ENCODE data around the gene CES2.
A peak's percentile ranks its signal among the peaks of the same experiment; 100 is the strongest.
"Not testable (repeated sequence)": the region's sequence is repeated elsewhere in the genome, so short reads cannot be mapped to it uniquely, and the experiment has no call there.

The CES2 gene, protein sequence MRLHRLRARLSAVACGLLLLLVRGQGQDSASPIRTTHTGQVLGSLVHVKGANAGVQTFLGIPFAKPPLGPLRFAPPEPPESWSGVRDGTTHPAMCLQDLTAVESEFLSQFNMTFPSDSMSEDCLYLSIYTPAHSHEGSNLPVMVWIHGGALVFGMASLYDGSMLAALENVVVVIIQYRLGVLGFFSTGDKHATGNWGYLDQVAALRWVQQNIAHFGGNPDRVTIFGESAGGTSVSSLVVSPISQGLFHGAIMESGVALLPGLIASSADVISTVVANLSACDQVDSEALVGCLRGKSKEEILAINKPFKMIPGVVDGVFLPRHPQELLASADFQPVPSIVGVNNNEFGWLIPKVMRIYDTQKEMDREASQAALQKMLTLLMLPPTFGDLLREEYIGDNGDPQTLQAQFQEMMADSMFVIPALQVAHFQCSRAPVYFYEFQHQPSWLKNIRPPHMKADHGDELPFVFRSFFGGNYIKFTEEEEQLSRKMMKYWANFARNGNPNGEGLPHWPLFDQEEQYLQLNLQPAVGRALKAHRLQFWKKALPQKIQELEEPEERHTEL

DNA sequence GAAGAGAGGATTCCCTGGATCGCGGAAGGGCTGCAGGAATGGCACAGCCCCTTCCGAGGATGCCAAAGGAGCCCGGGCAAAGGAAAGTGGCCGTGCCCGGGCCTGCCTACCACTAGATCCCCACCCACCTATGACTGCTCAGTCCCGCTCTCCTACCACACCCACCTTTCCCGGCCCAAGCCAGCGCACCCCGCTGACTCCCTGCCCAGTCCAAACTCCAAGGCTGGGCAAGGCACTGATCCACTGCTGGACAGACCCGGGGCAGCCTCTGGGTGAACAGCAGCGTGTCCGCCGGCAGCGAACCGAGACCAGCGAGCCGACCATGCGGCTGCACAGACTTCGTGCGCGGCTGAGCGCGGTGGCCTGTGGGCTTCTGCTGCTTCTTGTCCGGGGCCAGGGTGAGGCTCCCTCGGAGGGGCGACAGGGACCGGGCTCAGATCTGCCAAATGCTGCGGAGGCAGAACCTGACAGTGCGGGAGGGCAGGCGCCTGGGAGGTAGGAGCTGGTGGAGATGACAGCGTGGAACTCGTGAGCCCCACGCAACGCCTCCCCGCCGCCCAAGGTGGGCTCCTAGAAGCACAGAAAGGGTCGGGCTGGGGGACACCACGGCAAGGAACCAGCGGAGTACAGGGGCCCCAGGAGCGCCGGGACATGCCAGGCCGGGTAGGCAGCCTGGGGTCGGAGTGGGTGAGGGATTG is at the start of gene CES2:
CES2 (plus strand) TSS at position 203 of the 698 bp plus-strand sequence; CDS start at position 323, 120 bp downstream.
- peak; percentile 62 for DNase-seq

GRCh38 chr16:66886321-66886720 is 49.0 kb upstream of the CES2 start:
- DNase-seq: peak; percentile 39

DNA sequence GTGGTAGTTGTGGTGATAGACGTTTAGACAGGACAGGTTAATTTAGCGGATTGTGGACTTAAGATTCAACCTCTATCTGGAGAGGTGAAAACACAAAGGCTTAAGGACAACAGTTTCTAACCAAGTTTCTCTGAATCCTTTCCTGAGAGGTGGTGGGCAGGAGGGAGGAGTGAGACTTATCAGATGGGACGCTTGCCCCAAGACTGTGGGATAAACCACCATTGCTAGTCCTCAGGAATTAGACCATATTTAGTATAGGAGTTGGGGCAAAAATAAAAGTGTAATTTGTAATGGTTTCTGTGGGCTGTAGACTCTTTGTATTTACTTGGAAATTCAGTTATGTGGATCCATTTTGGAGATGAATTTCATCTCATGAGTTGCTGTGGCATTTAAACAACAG is 48.4 kb upstream of the CES2 start:
- DNase-seq: no peak

DNA sequence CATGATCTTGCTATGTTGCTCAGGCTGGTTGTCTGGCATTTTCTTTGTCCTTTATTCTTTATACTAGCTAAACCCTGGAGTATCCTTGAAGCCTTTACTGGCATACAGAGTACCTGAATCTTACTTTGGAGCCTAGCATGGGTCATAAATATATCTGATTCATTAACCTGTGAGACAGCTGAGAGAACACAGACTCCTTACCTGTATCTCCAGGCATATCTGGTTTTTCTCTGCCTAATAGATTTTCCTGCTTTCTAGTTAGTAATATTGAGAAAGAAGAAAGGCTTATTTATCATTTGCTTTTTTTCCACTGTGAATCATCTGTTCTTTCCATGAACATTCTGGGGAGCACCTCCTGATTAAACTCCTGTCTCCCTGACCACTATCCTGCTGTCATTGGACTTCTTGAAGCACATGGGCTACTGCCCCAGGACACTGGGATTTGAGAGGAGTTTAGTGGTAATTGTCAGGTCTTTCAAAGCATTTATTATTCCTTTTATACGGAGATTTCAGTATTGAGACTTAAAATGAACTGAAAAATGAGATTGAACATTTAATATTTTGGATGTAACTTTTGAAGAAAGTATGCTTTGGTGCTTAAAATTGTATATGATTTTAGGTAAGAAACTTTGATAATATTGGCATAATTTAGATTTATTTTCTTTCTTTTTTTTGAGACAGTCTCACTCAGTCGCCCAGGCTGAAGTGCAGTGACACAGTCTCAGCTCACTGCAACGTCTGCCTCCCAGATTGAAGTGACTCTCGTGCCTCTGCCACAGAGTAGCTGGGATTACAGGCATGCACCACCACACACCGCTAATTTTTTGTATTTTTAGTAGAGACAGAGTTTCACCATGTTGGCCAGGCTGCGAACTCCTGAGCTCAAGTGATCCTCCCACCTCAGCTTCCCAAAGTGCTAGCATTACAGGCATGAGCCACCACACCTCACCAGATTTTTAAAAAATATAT is 46.4 kb upstream of the CES2 start:
- no peak for DNase-seq

- DNase-seq: no peak
Observed at GRCh38 chr16:66889622-66890021, 45.7 kb upstream of the CES2 start.

GRCh38 chr16:66890799-66891198 is 44.5 kb upstream of the CES2 start:
- DNase-seq: no peak

DNA sequence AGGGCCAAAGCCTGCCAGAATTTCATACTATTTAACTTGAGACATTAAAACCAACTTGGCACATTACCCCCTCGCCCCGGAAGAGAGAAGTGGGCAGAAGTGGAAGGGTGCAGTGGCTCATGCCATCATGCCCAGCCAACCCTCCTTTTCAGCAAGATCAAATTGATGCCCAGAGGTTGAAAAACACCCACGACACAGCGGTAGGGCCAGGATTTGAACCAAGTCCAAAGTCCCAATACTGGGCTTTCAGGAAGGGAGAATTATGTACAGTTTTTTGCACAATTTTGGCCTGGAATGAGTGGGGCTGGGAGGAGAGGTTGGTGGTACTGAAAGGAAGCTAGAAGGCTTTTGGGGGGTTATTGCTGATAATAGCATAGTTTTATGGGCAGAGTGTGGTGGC is 44.0 kb upstream of the CES2 start:
- DNase-seq: no peak

GRCh38 chr16:66891797-66892196 is 43.5 kb upstream of the CES2 start:
- DNase-seq: no peak

DNA sequence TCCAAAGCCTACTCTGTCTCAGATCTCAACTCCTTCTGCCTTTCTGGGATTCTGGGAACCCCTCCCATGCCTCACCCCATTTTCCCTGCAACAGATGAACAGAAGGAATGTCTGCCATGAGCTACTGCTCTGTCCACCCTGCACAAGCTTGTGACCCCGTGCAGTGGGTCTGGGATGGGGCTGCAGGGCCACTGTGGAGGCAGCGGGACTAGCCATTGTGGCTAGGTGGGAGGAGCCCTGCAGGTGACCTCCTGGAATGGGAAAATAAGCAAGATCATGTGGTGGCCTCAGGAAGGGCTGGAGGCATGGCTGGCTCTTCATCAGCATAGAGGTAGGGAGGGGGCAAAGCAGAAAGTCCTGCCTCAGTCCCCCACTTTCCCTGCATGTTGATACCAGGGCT is 41.3 kb upstream of the CES2 start:
- DNase-seq: no peak

DNA sequence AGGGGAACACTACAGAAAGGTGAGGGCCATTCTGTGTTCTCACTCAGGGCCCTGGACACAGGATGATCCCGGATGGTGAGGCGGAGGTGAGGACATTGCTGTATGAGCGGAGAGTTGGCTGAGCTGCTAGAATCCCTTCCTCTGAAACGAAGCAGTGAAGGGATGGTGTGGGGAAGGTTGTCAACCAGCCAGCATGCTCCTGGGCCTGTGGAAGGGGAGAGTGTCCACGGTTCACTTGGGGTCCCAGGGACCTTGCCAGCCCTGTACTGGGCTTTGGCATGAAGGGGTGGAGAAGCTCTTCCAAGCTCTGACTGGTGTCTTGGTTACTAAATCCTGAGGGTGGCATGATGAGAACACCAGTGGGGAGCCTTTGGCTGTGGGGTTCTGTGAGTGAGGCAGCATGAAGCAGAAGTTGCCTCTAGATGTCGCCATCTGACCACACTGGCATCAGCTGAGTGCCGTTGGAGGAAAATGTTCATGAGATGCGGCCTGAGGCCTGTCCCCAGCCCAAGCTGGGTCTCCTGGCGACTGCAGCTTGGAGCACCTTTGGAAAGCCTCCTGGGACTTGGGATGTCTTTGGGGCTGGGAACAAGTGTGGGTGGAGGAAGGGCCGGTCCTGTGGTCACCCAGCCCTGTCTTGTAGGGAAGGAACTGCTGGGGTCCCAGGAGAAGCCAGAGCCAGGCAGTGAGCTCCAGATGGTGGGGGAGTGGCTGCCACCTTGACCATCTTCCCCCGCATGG is 40.2 kb upstream of the CES2 start:
- DNase-seq: peak; percentile 75

DNA sequence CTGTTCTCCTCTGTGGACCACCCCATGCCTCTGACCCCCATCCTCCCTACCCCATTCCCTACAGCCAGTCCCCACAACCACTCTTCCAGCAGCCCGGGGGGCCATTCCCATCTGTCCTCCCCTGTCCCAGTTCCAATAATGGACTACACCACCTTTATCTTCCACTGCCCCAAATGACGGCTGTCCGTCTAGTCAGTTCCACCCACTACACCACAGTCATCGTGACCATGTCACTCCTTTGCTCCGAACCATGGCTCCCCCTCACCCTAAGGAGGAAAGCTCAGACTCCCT is 39.7 kb upstream of the CES2 start:
- DNase-seq: no peak

GRCh38 chr16:66895999-66896398 is 39.3 kb upstream of the CES2 start:
- DNase-seq: no peak

GRCh38 chr16:66896682-66897081 is 38.6 kb upstream of the CES2 start:
- DNase-seq: not testable (repeated sequence)

DNA sequence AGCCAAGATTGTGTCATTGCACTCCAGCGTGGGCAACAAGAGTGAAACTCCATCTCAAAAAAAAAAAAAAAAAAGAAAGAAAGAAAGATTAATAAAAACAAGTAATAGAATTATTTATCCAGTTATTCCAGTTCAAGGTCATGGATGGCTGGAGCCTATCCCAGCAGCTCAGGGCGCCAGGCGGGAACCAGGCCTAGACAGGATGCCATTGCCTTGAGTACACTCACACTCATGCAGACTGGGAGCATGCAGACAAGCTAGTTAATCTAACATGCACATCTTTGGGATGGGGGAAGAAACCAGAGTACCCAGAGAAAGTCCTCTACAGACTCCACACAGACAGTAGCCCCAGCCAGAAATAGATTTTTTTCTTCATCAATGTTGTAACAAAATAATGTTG is 37.1 kb upstream of the CES2 start:
- peak; percentile 49 for DNase-seq

DNA sequence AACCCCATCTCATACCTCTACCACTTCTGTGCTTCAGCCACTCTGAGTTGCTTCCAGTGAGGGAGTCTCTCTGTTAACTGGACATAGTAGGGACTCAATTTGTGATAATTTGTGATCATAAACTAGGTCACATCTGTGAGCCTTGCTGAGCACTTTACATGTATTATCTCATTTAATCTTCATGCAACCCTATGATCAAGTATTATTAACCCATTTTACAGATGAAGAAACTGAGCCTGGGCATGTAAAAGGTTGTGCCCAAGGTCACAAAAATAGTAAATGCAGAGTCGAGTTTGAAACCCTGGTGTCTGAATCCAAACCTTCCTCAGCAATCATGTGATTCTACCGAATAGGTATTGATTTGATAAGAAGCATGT is 36.4 kb upstream of the CES2 start:
- DNase-seq: no peak

DNA sequence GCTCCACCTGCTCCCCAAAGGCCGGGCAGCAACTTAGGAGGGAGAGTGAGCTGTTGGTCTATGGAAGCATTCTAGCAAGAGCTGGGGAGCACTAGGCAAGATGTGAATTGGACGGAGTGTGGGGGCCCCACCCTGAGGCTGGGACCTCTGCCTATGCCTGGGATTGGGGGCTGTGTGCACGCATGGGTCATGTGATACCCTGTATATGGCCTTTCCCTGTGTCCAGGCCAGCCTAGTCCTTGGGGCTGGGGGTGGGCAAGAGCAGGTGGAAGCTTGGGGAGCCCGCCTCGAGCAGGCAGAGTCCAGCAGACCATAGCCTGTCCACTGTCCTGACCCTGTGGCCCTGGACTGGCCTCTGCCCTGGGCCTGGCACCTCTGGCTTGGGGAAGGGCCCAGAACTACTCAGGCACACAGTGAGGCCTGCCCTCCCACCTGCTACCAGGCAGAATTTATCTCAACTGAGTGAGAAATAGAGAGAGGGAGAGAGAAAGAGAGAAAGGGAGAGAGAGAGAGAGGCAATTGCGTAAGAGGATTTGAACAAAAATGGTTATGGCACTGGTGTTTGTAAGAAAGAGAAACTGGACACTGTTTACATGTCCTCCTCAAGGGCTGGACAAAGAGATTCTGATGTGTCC is 35.9 kb upstream of the CES2 start:
- no peak for DNase-seq

GRCh38 chr16:66899945-66900710 is 35.2 kb upstream of the CES2 start:
- peak; percentile 80 for DNase-seq

DNA sequence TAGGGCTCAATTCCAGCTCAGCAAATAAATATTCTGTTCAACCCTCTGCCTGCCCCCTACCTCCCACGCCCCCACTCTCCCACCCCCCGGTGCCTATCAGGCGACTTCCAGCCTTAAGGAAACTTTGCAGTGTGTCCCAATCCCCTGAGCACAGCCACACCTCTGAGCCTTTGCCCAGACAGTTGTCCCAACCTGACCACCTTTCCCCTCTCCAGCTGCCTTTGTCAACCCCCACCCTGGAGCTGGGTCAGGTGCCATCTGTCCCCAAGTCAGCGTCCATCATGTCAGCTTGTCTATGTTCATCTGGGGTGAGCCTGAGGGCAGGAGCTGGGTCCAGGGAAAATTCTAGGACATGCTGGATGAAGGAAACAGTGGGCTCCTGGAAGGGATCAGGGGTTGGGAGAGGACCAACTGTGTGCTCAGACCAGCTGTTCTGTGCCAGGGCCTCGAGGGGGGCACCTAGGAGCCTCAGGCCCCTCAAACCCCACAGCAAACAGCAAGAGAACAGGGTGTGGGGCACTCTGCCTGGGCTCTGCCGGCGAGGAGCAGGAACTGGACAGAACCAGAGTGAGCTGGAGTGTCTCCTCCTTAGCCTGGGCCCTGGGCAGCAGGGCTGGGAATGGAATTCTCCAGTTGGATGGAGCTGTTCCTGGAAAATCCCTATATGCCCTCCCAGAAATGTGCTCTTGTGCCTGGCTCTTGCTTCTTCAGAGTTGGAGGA is 34.4 kb upstream of the CES2 start:
- DNase-seq: no peak

DNA sequence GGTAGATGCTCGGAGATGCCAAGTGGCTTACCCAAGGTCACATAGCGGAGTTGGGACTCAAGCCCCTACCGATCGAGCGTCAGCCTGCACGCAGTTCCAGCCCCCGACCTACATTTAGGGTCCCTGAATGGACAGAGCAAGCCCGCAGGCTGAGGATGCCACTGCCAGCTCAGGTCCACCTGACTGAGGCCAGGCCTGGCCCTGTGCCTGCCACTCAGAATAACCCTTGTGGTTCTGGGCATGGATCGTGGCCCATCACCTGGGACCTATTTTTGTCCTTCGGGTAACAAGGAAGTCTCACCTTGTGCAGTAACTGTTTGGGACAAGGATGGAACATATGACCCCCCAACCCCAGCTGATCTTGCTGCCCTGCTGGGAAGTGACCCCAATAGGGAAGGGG is 33.7 kb upstream of the CES2 start:
- no peak for DNase-seq

Measured in EL (cell line).